GM18951 (cell line): Measurements from ENCODE around the gene CALML3.

Experiments
- POLR2A ChIP-seq: IDR thresholded peaks from 4 replicates; pipeline ENCODE4 v1.6.1; 2011; ENCODE audit warnings: mild to moderate bottlenecking; ENCODE audit not compliant: insufficient read length, insufficient read depth; ENCODE audit errors: extremely low read depth
- in situ Hi-C: fragments of 300-500 bp; cut with MboI; formaldehyde crosslinking; loops from one replicate; pipeline ENCODE4 v1.12.0; 2022; ENCODE audit warnings: low sequenced_read_pairs, mixed read lengths, inconsistent platforms; ENCODE audit not compliant: unreplicated experiment

CALML3 gene

DNA sequence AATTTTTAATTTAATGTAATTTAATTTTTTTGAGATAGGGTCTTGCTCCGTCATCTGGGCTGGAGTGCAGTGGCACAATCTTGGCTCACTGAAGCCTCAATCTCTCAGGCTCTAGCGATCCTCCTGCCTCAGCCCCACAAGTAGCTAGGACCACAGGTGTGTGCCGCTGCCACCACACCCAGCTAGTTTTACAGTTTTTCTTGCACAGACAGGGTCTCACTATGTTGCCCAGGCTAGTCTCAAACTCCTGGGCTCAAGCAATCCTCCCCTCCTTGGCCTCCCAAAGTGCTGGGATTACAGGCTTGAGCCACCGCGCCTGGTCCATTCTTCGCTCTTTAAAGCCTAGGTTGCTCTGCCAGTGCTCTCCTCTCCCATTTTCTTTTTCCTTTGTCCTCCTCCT, 12.9 kb downstream of the CALML3 start:
- in situ Hi-C loops = no loop called here
- no peak for TF ChIP-seq POLR2A

DNA sequence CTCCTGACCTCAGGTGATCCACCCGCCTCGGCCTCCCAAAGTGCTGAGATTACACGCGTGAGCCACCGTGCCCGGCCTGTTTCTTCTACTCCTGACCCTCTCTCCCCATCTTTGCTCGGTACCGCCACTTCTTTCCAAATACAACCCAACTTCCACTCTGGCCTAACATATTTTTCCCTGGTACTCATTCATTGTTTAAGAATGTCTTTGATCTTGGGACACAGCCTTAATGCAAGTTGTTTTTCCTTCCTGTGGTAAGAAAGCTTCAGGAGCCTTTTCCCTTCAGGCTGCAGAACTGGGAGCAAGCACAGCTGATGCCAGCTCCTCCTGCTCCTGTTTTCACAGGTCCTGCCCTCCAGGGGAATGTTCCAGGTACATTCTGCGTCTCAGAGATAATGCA, 13.7 kb downstream of the CALML3 start:
- in situ Hi-C loops = no loop called here
- no peak for TF ChIP-seq POLR2A

DNA sequence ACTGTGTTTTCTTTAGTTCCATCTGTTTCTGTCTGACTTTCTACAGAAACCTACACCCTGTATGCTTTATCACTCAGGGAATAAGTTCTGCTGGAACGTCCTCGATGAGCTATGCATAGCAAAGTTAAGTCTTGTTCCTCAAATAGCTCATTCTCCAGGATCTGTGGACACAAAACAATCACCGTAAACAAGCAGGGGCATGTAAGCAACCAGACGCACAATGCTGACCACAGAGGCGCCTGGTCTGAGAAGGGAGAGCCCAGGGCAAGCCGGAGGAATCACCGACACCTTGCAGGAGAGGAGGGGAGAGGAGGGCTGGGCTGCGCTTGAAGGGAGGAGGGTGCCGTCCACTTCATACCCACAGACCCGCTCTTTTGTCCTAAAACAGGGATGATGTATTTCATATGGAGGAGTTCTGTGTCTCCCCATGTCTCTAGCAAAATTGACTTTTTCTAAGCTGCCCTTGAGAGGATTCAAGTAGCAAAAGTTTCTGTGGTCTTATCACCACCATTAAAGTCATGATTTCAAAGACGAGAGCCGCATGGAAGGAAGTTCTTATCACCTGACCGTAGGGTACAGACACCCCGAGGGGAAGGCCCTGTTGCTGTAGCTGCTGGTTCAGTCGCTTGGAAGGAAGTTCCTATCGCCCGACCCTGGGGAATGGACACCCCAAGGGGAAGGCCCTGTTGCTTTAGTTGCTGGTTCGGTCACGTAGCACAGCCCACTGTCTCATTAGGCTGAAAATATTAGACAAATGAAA, 14.3 kb downstream of the CALML3 start:
- in situ Hi-C loops = no loop called here

DNA sequence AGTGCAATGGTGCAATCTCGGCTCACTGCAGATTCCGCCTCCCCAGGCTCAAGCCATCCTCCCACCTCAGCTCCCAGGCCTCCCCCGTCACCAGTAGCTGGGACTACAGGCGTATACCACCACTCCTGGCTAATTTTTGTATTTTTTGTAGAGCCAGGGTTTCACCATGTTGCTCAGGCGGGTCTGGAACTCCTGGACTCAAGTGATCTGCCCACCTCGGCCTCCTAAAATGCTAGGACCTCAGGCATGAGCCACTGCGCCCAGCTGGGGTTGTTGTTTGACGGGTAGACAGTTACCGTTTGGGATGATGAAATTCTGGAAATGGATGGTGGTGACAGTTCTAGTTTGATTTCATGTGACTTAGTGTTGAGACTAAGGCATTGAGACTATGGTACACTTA, 15.3 kb downstream of the CALML3 start:
- in situ Hi-C loops = no loop called here

More for the DNA sequence above, 14.3 kb downstream of the CALML3 start:
- no peak for TF ChIP-seq POLR2A

DNA sequence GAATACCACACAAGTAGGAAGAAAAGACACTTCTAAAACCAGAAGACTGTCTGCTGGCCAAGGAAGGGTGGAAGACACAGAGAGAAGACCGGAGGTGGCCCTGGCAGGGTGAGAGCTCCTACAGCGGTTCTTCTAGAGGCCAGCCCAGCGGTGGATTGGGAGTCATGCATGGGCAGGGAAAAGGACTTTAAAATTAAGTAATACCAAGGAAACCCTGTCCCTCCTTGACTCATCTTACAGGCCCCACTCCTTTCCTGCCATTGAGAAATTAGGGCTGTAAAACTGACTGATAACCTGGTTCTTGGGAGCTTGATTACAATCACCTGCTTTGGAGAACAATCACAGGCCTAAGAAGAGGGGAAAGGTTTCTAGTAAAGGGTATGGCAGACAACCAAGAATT, 16.1 kb downstream of the CALML3 start:
- in situ Hi-C loops = no loop called here
- TF ChIP-seq POLR2A = no peak

More for the DNA sequence above, 15.3 kb downstream of the CALML3 start:
- no peak for TF ChIP-seq POLR2A

DNA sequence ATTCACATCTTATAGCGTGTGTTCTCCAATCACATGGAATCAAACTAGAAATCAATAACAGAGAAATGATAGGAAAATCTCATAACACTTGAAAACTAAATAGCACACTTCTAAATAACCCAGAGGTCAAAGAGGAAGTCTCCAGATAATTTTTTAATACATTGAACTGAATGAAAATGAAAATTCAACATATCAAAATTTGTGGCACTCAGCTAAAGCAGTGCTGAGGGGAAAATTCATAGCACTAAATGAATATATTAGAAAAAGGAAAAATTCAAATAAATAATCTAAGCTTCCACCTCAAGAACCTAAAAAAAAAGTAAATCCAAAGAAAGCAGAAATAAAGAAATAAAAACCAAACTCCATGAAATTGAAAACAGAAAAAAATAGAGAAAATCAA, 17.3 kb downstream of the CALML3 start:
- in situ Hi-C loops = no loop called here
- no peak for TF ChIP-seq POLR2A

DNA sequence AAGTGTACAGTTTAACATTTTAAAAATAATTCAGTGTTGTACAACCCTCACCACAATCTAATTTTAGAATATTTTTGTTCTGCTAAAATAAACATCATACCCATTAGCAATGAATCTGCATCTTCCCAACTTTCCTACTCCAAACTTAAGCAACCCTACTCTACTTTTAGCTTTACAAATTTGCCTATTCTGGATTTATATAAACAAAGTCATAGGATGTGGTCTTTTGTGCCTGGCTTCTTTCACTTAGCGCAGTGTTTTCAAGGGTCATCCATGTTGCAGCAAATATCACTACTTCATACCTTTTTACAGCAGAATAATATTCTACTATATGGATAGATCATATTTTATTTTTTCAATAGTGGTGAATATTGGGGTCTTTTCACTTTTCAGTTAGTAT, 18.9 kb downstream of the CALML3 start:
- no peak for TF ChIP-seq POLR2A
- in situ Hi-C loops = no loop called here

DNA sequence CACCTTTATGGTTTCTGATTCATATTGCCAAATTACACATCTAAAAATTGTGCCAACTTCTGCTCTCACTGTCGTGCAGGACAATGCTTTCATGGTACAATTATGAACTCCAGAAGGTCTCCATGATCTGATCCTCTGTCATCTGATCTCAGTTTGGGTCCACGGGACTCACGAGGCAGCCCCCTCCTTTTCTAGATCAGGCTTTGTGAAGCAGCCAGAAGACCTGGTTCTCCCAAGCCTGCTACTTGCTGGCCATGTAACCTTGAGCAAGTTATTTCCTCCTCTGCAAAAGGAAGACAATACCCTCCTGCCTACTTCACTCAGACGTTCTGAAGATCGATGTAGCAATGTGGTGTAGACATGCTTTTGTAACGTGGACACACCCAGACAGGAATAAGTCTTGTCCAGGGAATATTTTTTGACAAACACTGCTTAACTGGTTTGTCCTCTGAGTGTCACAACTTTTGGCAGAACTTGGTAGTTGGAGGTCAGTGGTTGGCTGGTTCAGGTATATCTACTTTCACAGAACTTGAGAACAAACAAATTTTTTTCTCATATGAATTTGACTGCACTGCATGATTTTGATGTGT, 19.6 kb downstream of the CALML3 start:
- TF ChIP-seq POLR2A = no peak
- in situ Hi-C loops = no loop called here

DNA sequence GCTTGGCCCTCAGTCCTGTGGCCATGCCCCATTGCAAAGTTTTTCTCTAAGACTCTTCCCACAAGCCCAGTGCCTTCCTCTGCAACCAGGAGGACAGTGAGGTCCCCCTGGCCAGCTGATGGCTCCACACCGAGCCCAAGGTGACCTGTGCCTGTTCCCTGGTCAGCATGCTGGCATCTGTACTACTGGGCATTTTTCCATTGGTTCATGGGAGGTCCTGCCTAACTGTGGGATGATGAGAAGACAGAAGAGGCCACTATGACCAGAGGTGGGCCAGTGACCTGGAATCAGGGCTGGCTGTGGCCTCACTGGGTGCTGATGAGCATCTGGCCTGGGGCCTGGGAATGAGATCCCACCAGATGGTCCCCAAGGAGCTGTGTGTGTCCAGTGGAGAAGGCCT, 20.2 kb downstream of the CALML3 start:
- in situ Hi-C loops = no loop called here
- TF ChIP-seq POLR2A = no peak

DNA sequence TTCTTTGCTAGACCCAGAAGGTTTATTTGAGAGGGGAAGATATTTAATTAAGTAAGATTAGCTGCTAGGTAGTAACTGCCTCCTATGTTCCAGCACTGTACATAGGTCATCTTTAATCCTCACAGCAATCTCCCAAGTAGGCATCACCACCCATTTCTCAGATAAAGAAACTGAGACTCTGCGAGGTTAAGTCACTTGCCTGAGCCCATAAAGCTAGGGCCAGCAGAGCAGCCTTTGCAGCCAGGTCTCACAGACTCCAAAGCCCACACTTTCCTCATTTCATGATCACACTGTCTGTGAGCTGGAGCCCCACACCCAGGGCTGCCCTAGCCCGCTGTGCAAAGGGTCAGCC, 20.6 kb downstream of the CALML3 start:
- in situ Hi-C loops = no loop called here
- no peak for TF ChIP-seq POLR2A

DNA sequence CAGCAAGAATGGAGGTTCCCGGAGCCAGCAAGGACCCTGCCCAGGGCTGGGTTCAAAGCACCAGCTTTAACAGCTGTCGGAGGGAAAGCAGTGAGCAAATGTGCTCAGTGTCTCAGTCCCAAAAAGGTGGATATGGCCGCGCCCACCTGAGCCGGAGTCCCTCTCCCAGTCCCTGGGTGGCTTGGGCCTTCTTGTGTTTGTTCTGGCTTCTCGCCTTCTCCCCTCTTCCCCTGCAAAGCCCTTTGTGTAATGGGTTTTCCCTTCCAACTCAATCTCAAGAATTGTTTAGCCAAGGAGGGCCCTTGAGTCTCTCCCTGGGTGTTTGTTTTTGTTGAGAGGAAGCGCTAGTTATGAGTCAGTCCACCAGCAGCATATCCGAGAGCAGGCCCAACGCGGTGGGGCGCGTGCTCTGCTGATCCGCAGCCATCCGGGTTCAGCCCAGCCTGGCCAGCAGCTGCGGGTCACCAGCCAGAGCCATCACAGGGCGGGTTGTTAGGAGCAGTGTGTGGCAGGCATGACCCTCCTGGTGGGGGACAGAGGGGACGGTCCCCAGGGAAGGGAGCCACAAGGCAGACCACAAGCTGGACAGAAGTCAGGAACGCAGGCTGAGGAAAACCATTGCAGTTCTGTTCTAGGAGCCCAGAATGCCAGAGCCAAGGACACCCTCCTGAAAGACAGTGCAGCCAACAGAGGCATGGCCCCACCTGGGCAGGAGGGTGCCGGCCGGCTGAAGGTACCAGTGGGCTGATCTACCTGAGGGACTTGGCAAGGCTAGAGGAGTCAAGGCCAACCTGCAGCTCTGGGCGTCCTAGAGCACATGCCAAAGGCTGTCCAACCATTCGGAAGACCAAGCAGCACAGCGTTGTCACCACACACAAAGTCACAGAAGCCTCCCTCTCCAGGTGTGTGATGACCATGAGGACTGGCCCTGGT, 21.3 kb downstream of the CALML3 start:
- in situ Hi-C loops = no loop called here
- TF ChIP-seq POLR2A = no peak

DNA sequence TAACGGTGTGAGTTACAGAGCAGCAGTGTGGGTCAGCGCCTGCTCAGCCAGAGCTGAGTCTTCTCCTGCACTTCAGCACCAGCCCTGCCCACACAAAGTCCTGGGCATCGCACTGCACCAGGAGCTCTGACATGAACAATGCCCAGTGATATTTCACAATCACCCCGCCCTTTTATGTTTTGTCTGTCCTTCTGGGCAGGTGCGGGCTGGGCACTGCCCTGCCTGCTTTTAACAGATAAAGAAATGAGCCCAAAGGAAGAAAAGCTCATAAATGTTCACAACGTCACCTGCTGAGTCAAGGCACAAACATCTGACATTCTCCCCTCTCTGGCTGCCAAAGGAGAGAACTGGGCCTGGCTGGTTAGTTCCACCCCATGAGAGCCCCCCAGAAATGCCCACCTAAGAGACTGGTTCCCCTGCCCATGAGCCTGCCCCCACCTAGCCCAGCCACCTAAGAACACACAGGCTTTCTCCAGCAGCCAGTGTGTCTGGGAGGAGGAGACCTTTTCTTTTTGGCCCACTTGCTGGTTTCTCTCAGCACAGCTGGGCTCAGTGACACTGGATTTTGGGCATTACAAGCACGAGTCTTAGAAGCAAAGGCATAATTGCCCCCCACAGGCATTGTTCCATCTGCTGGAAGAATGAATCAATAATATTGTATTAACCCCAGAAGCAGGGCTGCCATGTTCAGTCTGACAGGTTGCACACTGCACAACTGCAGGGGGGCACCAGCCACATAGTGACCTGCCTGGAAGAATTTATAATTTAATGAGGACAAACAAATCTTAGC, 22.3 kb downstream of the CALML3 start:
- no peak for TF ChIP-seq POLR2A
- in situ Hi-C loops = no loop called here

DNA sequence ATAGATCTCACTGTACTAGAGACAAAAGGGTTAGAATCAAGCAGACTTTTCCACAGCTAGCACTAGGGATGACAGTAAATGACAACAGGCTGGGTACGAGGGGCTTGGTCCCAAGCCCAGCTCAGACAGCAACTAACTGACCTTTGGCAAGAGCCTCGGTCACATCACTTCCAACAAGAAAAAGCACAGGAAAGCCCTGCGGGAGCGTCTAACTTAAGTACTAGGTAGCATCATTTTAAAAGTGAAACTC, 22.8 kb downstream of the CALML3 start:
- in situ Hi-C loops = no loop called here
- no peak for TF ChIP-seq POLR2A
